NT2/D1 (cell line): ENCODE results near the gene AGO3.
A peak's percentile ranks its signal among the peaks of the same experiment; 100 is the strongest.
"Not testable (repeated sequence)": the region's sequence is repeated elsewhere in the genome, so short reads cannot be mapped to it uniquely, and the experiment has no call there.

ENCODE experiments used
- DNase-seq: peaks from one replicate; pipeline ENCODE4 v3.0.0-alpha.2; 2011; ENCODE audit warnings: low read depth, low spot score
- H3K27me3 ChIP-seq: 2 replicates; pipeline ENCODE4 v1.6.0; 2011; ENCODE audit warnings: mild to moderate bottlenecking; ENCODE audit not compliant: insufficient read length, insufficient read depth
- H3K36me3 ChIP-seq: 2 replicates; pipeline ENCODE4 v1.6.1; 2011; ENCODE audit warnings: mild to moderate bottlenecking, low read length, mixed read lengths; ENCODE audit not compliant: insufficient read depth, insufficient read length
- H3K4me1 ChIP-seq: 2 replicates; pipeline ENCODE4 v1.5.1; 2011; ENCODE audit not compliant: insufficient read depth, insufficient read length
- H3K4me3 ChIP-seq: 2 replicates; pipeline ENCODE4 v1.5.1; 2011; ENCODE audit warnings: low read depth; ENCODE audit not compliant: insufficient read length
- H3K9ac ChIP-seq: 2 replicates; pipeline ENCODE4 v1.6.0; 2011; ENCODE audit warnings: low read depth; ENCODE audit not compliant: insufficient read length
- H3K9me3 ChIP-seq: 2 replicates; pipeline ENCODE4 v1.5.1; 2011; ENCODE audit warnings: mild to moderate bottlenecking, low read length; ENCODE audit not compliant: insufficient read depth
- SUZ12 ChIP-seq: IDR thresholded peaks from 2 replicates; pipeline ENCODE4 v1.6.1; 2011; ENCODE audit not compliant: insufficient read length, insufficient read depth; ENCODE audit errors: extremely low read depth
- YY1 ChIP-seq: IDR thresholded peaks from 2 replicates; pipeline ENCODE4 v1.6.1; 2011; ENCODE audit not compliant: insufficient read length, insufficient read depth
- ZNF274 ChIP-seq: IDR thresholded peaks from 2 replicates; pipeline ENCODE4 v1.6.1; 2011; ENCODE audit warnings: mild to moderate bottlenecking, low read depth, low read length

Gene AGO3

DNA sequence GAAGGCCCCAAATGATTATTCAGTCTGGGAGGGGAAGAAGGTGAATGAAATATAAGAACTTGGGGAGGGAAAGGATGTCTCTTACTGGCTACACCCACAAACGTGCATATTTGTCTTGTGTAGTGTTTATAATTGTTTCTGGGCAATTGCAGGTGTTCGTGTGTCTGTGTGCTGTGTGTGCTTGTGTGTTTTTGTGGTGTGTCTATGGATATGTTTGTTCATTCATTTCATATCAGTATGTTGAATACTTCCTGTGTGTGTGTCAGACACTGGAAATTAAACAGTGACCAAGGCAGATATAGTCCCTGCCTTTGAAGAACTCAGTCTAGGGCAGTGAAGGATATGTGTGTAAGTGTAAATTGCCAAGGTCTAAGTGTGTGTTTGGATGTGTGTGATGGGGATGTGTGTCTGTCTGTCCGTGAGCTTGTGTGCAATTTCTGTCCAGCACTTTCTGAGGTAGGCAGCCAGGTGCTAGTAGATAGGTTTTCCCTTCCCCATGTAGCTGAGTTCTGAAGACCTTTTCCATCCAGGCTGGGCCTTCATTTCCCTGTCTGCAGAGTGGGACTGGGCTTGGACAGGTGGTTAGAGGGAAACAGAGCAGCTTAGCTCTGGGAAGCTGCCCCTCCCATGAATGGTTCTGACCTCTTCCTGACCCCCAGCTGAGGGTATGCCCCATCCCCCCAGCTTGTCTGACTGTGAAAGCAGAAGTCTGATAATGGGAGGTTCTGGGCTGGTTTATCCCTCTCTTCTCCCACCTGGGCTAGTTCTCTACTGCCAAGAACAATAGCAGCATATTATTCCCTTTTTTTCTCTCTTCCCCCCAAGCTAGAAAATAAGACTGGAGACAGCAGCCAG is 44.1 kb upstream of the AGO3 start:
- H3K27me3 ChIP-seq, result no peaks in the 10 kb centered on the region
- peak overlapping the region; percentile 19 for H3K4me3 ChIP-seq
- H3K9me3 ChIP-seq, result no peaks in the 10 kb centered on the region
- H3K9ac ChIP-seq, result no peak overlapping the region
- no peak for DNase-seq
- H3K4me1 ChIP-seq, result peaks cover 20% of the 10 kb centered on the region
- H3K36me3 ChIP-seq, result peaks cover 36% of the 10 kb centered on the region
- TF ChIP-seq SUZ12 (no peak), YY1 (no peak), ZNF274 (no peak)

DNA sequence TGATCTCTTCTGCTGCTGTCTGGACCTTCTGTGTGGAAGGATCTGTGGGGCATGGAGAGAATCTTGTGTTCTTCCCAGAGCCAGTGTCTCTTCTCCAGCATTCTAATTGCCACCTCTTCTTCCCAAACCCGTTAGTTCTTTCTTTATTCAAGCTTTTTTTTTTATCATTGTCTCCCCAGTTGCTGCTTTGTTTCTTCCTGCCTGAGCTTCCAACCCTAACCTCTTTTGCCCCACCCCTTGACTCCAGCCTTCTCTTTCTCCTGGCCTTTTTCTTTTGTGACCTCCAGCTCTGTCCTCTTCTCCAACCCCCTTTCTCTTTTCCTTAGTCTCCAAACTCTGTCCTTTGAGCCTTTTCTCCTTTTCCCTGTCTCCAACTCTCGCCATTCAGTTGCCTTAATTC is 43.4 kb upstream of the AGO3 start:
- Histone ChIP-seq H3K27me3 (no peaks in the 10 kb centered on the region), H3K9ac (no peak overlapping the region), H3K4me3 (no peak overlapping the region), H3K4me1 (peaks cover 20% of the 10 kb centered on the region), H3K9me3 (no peaks in the 10 kb centered on the region), H3K36me3 (peaks cover 43% of the 10 kb centered on the region)
- DNase-seq, result no peak
- TF ChIP-seq YY1, result no peak
- TF ChIP-seq ZNF274, result no peak
- no peak for TF ChIP-seq SUZ12

DNA sequence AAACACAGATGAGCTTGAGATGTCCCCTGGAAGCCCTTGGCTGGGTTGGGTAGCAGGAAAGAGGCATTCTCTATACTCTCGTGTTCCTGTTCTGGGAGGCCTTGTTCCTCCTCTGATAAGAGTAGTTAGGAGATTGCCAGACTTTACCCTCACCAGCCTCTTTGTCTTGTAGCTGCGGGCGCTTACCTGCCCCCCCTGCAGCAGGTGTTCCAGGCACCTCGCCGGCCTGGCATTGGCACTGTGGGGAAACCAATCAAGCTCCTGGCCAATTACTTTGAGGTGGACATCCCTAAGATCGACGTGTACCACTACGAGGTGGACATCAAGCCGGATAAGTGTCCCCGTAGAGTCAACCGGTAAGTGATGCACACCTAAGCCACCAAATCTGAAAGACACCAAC is 42.6 kb upstream of the AGO3 start:
- no peak for TF ChIP-seq ZNF274
- TF ChIP-seq YY1, result no peak
- TF ChIP-seq SUZ12, result no peak
- Histone ChIP-seq H3K4me3 (no peak overlapping the region), H3K27me3 (no peaks in the 10 kb centered on the region), H3K36me3 (peaks cover 50% of the 10 kb centered on the region), H3K4me1 (peaks cover 20% of the 10 kb centered on the region), H3K9me3 (no peaks in the 10 kb centered on the region), H3K9ac (no peak overlapping the region)
- no peak for DNase-seq

DNA sequence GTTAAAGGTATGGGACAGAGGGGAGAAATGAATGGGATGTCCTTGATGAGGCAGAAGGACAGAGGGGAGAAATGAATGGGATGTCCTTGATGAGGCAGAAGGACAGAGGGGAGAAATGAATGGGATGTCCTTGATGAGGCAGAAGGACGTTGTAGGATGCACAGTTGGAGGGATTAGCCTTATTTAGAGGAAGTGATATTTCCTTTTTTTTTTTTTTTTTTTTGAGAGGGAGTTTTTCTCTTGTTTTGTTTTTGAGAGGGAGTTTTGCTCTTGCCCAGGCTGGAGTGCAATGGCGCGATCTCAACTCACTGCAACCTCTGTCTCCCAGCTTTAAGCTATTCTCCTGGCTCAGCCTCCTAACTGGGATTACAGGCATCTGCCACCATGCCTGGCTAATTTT is 41.9 kb upstream of the AGO3 start:
- H3K4me3 ChIP-seq, H3K9ac ChIP-seq, DNase-seq, H3K9me3 ChIP-seq, H3K27me3 ChIP-seq: not testable (repeated sequence)
- H3K4me1 ChIP-seq, result peaks cover 23% of the 10 kb centered on the region
- H3K36me3 ChIP-seq, result peaks cover 58% of the 10 kb centered on the region

DNA sequence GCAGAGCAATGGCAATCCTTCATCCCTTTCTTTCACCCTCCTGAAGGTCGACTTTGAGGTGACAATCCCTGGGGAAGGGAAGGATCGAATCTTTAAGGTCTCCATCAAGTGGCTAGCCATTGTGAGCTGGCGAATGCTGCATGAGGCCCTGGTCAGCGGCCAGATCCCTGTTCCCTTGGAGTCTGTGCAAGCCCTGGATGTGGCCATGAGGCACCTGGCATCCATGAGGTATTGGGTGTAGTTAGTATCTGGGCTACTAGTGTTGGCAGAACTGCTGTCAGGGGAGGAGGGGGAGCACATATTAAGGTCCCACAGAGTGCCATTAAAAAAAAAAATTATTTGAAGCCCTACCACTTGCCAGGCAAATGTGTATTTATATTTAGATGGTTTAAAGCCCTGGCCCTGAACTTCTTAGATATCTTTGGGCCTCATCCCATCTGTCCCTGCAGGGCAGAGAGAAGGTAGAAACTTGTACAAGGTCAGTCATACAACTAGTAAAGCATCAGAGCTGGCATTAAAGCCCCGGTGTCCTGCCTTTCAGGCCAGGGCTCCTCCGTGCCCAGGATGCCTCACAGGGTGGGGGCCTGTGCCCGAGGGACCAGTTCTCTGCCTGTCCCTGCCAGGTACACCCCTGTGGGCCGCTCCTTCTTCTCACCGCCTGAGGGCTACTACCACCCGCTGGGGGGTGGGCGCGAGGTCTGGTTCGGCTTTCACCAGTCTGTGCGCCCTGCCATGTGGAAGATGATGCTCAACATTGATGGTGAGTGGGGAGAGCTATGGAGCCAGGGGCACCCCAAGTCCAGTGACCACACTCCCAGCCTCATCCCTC is 37.6 kb upstream of the AGO3 start:
- H3K9ac ChIP-seq, result no peak overlapping the region
- no peaks in the 10 kb centered on the region for H3K9me3 ChIP-seq
- H3K27me3 ChIP-seq, result no peaks in the 10 kb centered on the region
- no peak for DNase-seq
- TF ChIP-seq YY1, result no peak
- no peak for TF ChIP-seq SUZ12
- no peak for TF ChIP-seq ZNF274
- no peak overlapping the region for H3K4me3 ChIP-seq
- H3K4me1 ChIP-seq, result peaks cover 9% of the 10 kb centered on the region
- H3K36me3 ChIP-seq, result peaks cover 95% of the 10 kb centered on the region

DNA sequence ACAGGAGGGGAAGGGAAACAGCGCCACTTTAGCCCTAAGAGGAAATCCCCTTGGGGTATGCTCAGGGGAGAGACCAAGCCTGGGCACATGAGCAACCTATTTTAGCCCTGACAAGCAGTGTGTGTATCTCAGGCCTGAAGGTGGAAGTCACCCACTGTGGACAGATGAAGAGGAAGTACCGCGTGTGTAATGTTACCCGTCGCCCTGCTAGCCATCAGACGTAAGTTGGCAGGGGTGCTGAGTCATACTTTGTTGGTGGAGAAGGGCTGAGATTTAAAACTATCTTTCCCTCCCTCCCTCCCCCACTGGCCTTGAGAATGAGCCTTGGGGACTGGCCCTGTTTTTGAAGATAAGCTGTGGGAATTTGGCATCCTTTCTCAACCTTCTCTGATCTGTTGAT is 36.7 kb upstream of the AGO3 start:
- Histone ChIP-seq H3K27me3 (no peaks in the 10 kb centered on the region), H3K9me3 (no peaks in the 10 kb centered on the region), H3K36me3 (peaks cover 95% of the 10 kb centered on the region), H3K4me1 (peaks cover 5% of the 10 kb centered on the region), H3K4me3 (no peak overlapping the region), H3K9ac (no peak overlapping the region)
- no peak for DNase-seq
- no peak for TF ChIP-seq ZNF274
- no peak for TF ChIP-seq SUZ12
- TF ChIP-seq YY1, result no peak

DNA sequence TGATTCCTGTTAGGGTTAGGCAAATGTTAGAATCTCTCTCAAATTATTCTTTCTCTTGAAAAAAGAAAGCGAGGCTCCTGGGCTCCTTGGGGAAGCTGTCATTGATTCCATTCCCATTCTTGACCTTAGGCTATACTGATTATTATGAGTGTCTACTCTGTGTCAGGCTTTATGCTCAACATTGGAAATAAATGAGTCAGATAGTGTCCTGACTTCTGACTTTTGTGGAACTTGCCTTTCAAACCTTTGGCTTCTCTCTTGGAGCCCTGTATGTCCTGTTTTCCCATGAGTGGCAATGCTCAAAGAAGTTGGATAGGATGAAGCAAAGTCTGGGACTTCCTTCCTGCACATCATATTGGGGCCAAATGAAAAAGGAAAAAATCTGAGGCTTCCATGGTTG is 36.2 kb upstream of the AGO3 start:
- TF ChIP-seq ZNF274 (no peak), YY1 (no peak), SUZ12 (no peak)
- no peak overlapping the region for H3K9ac ChIP-seq
- H3K4me3 ChIP-seq, result no peak overlapping the region
- no peaks in the 10 kb centered on the region for H3K9me3 ChIP-seq
- H3K27me3 ChIP-seq, result no peaks in the 10 kb centered on the region
- H3K36me3 ChIP-seq, result peaks cover 95% of the 10 kb centered on the region
- H3K4me1 ChIP-seq, result peaks cover 5% of the 10 kb centered on the region
- no peak for DNase-seq
